Activated CD8-positive, alpha-beta memory T cell treated with anti-CD3 and anti-CD28 coated beads for 36 hours (primary cell): ENCODE data around the gene CTBP2. TPM values are rescaled to one million over a fixed set of nuclear protein-coding genes. Genes with fewer than 3 reads are reported as not detected.

Experiments
- CTCF ChIA-PET: fragments of 350-600 bp; sonication (Branson Sonifier 250); formaldehyde crosslinking; loops from one replicate; lab custom pipeline; 2021; ENCODE audit warnings: antibody characterized with exemption; lab: Charles Lee
- POLR2A ChIA-PET: fragments of 350-600 bp; sonication (Branson Sonifier 250); formaldehyde crosslinking; loops from one replicate; lab custom pipeline; 2021; ENCODE audit warnings: antibody characterized with exemption; lab: Charles Lee
- total RNA-seq, 2 experiments: library from RNA; stranded (reverse); gene quantifications; one replicate each; pipeline ENCODE4 v1.2.3, GENCODE V29; 2021

CTBP2 gene
- total RNA-seq, 2 experiments from 2014 or later = 0.99 to 1.2 TPM

- ChIA-PET POLR2A (no interaction called here), CTCF (no interaction called here)
Measured at GRCh38 chr10:124953421-124953820, 206.9 kb downstream of the CTBP2 start.

DNA sequence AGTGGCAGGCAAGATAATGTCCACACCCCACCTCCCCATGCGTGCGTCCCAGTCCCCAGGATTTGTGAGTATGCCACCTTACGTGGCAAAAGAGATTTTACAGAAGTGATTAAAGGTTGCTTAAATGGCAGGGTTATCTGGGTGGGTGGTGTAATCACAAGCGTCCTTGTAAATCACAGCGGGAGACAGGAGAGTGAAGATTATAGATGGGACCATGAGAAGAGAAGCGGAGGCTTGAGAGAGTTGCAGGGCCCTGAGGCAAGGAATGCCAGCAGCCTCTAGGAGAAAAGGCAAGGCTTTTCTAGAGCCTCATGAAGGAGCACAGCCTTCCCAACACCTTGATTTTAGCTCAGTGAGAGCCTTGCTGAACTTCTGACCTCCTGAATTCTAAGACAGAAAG, 208.2 kb downstream of the CTBP2 start:
- ChIA-PET CTCF (no interaction called here), POLR2A (no interaction called here)

- POLR2A ChIA-PET = no interaction called here
Measured at GRCh38 chr10:124949543-124949942, 210.8 kb downstream of the CTBP2 start.

GRCh38 chr10:124946945-124947344, 213.4 kb downstream of the CTBP2 start:
- ChIA-PET POLR2A (no interaction called here), CTCF (no interaction called here)

More at GRCh38 chr10:124949543-124949942, 210.8 kb downstream of the CTBP2 start:
- CTCF ChIA-PET = no interaction called here

DNA sequence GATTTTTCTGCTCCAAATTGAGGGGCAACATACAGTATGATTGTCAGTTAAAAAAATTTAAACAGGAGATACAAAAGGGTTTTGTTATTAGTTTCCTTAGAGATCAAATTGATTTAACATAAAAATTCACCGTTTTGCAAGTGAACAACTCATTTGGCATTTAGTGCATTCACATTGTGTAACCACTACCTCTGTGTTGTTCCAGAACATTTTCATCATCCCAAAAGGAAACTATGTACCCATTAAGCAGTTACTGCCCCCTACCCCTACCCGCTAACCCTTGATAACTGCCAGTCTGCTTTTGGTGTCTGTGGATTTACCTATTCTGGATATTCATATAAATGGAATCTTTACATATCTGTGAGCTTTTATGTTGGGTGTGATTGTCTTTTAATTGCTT, 215.4 kb downstream of the CTBP2 start:
- ChIA-PET POLR2A (no interaction called here), CTCF (no interaction called here)

GRCh38 chr10:124943301-124944092, 216.9 kb downstream of the CTBP2 start:
- ChIA-PET POLR2A (no interaction called here), CTCF (interaction anchor here (0.8 to 0.9 kb wide), 2 partner anchors 33 to 496 kb away, joined by 4 read pairs; no protein-coding TSS in a partner anchor)

DNA sequence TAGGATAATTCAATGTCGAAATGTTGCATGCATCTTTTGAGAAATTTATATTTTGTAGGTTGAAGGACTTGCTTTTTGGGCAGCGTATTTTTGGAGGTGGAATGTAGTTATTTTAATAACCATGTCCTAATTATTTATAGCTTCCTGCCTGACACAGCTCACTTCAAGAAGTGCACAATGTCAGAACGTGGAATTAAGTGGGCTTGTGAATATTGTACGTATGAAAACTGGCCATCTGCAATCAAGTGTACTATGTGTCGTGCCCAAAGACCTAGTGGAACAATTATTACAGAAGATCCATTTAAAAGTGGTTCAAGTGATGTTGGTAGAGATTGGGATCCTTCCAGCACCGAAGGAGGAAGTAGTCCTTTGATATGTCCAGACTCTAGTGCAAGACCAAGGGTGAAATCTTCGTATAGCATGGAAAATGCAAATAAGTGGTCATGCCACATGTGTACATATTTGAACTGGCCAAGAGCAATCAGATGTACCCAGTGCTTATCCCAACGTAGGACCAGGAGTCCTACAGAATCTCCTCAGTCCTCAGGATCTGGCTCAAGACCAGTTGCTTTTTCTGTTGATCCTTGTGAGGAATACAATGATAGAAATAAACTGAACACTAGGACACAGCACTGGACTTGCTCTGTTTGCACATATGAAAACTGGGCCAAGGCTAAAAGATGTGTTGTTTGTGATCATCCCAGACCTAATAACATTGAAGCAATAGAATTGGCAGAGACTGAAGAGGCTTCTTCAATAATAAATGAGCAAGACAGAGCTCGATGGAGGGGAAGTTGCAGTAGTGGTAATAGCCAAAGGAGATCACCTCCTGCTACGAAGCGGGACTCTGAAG, 217.8 kb downstream of the CTBP2 start:
- POLR2A ChIA-PET = no interaction called here

DNA sequence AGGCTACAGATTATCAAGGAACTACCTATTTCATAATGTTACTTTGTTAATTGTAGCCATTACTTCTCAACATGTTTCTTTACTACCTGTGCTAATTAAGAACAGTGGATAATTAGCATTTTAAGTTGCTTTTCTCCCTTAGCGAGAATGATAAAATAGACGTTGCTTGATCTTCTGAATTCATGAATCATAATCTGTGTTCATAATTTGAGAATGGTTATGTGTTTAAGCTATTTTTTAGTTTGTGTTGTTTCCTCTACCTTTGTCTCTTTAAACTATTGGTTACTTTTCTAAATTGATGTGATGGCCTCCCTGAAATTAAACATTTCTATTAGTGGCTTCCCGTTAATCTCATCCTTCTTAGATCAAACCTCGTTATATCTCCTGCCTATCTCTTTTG, 218.5 kb downstream of the CTBP2 start, which contains the start of gene ZRANB1:
Gene ZRANB1 (plus strand): TSS at position 301 of the 400 bp plus-strand sequence. CDS start 371 bp downstream, outside the sequence.
- ChIA-PET POLR2A (no interaction called here), CTCF (no interaction called here)

More for the DNA sequence above, 217.8 kb downstream of the CTBP2 start:
- CTCF ChIA-PET = interaction anchor here (0.8 kb wide), 1 partner anchor 495 kb away, joined by 4 read pairs; no protein-coding TSS in a partner anchor

DNA sequence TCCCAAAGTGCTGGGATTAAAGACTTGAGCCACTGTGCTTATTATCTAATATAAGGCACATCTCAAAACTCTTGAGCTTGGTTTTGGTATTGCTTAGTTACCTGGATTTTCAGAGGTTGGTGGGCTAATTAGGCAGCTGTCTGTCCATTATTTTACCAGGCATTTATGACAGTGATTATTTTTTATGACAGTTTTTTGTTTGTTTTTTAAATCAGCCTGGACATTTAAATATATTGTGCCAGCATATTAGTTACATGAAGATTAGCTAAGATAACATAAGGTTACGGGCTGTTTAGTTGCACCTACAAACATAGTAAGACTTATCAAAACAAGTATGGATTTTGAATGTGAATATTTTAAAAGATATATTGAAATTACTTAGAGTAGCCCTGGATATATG, 221.1 kb downstream of the CTBP2 start:
- ChIA-PET CTCF (no interaction called here), POLR2A (no interaction called here)

DNA sequence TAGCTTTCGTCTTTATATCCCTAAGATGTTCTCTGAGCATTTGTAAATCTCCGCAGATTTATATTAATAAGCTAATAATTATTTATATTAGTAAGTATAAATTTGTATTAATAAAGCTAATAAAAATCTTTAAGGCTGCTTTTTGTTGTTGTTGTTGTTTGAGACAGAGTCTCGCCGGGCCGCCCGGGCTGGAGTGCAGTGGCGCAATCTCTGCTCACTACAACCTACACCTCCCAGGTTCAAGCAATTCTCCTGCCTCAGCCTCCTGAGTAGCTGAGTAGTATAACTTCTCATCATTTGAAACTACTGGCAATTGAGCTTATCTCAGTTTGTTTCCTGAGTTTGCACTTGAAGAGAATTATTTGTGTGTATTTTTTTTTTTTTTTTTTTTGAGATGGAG, 223.6 kb downstream of the CTBP2 start:
- POLR2A ChIA-PET = no interaction called here
- CTCF ChIA-PET = interaction anchor here (0.7 kb wide), 1 partner anchor 1211 kb away, joined by 3 read pairs; no protein-coding TSS in a partner anchor

DNA sequence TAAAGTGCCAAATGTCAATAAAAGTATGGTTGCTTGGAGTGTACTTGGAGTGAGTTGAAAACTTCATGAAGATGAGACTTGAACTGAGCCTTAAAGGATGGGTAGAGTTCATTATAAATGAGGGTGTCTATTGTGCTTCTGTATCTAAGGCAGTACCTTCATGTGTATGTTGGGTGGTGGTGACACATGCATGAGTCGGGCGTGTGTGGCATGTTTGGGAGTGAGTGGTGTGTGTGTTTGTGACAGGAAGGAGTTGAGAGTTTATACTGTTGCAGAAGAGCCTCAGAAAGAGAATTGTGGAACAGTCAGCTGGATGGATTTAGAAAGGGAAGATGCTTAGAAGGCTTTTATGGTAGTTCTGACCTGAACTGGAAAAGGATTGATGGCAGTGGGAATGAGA, 224.4 kb downstream of the CTBP2 start:
- CTCF ChIA-PET = no interaction called here
- POLR2A ChIA-PET = no interaction called here

Other genes with a start within 250 kb of the CTBP2 start
- gene ZRANB1, start 218.4 kb downstream of the CTBP2 start, total RNA-seq = 10 to 100 TPM; 13.1 to 13.4 TPM